Adrenal gland (tissue), 5 donors: ENCODE measurements around the gene RANBP10.

ENCODE experiments used
- CTCF ChIP-seq, 6 experiments: fragments of 450-650 bp in 4 of 6; fragments of 200-600 bp in 2 of 6; sonication (generic) in 1 of 6; IDR thresholded peaks; 1 replicate in 5 of 6; 2 replicates in 1 of 6; pipeline versions ENCODE4 v1.5.1 to v1.8.0; 2016 to 2021; ENCODE audit warnings: antibody characterized with exemption in 6 of 6, mild to moderate bottlenecking in 2 of 6, moderate library complexity in 1 of 6
- POLR2A ChIP-seq, 2 donors: fragments of 450-650 bp; IDR thresholded peaks; one replicate each; pipeline ENCODE4 v1.6.1; 2017; ENCODE audit warnings: antibody characterized with exemption in 2 of 2, mild to moderate bottlenecking in 2 of 2, moderate library complexity in 1 of 2
- donor health status: DM: no; HTN: no; CAD: no.

GRCh38 chr16:67736858-67737257 lies 69.5 kb downstream of the RANBP10 start:
- TF ChIP-seq CTCF (IDR thresholded peaks at IDR 0.05) (no peak), POLR2A (IDR thresholded peaks at IDR 0.05) (no peak)
